Islet of Langerhans (tissue), 1 donor: Measurements from ENCODE around the gene EIF1.

Experiments used
- FAIRE-seq: peaks from one replicate; lab custom pipeline; 2011; peaks lifted over from hg19 to GRCh38; lab: Jason Lieb, UNC

The EIF1 gene

DNA sequence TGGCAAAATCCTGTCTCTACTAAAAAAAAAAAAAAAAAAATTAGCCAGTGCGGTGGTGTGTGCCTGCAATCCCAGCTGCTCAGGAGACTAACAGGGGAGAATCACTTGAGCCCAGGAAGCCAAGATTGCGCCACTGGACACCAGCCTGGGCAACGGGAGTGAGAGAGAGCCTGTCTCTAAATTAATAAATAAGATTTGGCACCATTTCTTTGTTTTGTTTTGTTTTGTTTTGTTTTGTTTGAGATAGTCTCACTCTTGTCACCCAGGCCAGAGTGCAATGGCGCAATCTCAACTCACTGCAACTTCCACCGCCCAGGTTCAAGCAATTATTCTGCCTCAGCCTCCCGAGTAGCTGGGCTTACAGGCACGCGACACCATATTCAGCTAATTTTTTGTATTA, 14.0 kb downstream of the EIF1 start:
- FAIRE-seq, result no peak

DNA sequence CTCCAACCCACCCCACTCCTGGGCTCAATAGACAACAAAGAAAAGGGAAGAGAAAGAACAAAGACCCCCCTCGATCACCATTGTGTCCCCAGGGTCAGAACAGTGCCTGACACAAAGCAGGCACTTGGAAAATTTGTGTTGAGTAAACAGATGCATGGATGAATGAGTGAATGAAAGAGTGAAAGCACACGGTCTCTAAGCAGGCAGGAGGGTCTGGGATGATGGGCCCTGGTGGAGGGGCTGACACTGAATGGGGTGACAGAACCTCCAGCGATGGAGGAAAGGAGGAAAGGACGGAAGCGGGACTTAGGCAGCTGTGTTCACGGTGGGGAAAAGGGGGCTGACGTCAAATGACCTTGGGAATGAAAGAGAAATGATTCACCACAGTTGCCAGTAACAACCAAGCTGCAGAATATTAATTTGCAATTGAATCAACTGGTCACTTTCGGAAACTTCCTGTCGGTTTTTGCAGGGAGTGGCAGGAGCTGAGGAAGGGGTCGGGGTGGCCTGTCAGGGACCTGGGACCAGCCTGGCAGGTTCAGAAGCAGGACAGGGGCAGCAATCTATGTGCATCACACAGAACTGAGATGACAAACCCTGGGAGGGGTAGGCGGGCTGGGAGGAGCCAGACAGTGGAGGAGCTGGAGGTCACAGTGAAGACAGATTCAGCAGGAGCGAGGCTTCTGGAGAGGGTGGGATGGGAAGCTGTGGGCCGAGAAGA, 16.7 kb downstream of the EIF1 start:
- FAIRE-seq, result peak; percentile 27

DNA sequence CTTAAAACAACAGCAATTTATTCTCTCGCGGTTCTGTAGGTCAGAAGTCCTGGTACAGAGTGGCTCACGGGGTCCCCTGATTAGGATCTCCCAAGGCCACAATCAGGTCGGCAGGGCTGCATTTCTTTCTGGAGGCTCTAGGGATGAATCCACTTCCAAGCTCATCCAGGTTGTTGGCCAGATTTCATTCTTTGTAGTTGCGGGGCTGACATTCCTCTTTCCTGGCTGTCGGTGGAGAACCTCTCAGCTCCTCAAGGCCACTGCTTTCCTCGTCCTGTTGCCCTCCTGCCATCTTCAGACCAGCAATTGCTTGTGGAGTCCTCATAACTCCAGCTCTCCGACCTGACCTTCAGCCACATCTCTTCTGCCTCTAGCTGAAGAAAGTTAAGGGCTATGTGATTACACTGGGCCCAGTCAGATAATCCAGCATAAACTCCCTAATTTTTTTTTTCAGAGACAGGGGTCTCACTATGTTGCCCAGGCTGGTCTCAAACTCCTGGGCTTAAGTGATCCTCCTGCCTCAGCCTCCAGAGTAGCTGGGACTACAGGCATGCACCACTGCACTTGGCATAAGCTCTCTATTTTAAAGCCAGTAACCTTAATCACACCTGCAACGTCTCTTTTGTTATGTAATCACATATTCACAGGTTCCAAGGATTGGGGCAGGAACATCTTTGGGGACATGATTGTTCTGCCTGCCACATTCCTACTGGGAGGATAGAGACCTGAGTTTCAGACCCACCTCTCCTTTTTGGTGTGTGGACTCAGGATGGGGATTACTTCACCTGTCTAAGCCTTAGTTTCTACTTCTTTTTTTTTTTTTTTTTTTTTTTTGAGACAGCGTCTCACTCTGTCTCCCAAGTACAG, 19.4 kb downstream of the EIF1 start:
- FAIRE-seq, result no peak

DNA sequence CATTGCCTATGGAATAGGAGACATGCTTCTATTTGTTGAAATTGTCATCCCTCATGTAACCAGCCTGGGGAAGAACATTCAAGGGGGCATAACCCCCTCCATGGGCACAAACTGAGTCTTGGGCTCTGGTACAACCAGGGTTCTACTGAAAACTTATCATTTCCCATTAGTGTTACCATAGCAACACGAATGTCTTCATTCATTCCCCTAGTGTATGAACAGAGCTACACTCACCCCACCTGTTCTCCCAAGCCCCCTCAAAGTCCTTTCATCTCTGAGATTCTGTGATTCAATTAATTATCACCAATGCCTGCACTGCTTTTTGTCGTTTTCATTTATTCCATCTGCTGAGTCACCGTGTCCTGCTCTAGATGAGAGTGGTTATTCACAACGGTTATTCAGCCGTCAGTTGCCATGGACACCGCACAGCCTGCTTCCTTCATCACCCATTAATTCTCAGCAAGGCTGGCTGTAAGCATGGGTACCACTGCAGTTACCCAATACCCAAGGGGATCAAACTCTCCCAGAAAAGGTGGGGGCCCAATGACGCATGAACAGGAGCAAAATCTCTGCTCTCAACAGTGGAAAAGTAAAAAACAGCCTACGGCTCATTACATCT, 21.9 kb downstream of the EIF1 start:
- no peak for FAIRE-seq

DNA sequence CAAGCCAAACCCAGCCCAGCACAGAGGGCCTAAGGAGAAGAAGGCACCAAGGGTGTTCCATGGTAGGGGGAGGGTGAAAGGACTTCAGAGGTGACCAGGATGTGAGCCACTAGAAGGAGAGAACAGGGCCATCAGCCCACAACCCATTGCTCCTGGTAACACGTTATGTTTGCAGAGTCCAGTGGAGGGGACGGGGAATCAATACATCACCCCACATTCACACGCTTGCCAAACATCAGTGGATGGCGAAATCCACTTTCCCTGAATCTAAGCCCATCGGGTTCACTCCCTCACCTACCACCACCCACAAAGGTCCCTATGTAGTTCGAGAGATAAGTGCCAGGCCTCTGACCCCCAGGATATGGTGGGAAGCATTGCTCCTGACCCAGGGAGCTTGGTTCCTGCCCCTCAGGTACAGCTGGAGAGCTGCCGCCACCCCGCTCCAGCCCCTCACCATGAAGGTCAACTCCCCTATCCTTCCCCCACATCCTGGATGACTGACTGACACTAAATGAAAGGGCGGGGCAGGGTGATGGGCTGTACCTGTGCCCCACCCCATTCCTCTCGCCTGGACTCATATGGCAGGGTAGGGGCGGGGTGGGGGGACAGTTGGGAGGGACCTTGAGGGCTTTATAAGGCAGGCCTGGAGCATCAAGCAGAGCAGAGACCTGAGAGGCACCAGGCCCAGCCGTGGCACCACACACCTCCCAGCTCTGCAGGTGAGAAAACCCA, 23.1 kb downstream of the EIF1 start, which contains the start of gene GAST:
Gene GAST (plus strand): TSS at position 663 of the 732 bp plus-strand sequence. CDS start 3,106 bp downstream, outside the sequence.
- FAIRE-seq, result no peak

DNA sequence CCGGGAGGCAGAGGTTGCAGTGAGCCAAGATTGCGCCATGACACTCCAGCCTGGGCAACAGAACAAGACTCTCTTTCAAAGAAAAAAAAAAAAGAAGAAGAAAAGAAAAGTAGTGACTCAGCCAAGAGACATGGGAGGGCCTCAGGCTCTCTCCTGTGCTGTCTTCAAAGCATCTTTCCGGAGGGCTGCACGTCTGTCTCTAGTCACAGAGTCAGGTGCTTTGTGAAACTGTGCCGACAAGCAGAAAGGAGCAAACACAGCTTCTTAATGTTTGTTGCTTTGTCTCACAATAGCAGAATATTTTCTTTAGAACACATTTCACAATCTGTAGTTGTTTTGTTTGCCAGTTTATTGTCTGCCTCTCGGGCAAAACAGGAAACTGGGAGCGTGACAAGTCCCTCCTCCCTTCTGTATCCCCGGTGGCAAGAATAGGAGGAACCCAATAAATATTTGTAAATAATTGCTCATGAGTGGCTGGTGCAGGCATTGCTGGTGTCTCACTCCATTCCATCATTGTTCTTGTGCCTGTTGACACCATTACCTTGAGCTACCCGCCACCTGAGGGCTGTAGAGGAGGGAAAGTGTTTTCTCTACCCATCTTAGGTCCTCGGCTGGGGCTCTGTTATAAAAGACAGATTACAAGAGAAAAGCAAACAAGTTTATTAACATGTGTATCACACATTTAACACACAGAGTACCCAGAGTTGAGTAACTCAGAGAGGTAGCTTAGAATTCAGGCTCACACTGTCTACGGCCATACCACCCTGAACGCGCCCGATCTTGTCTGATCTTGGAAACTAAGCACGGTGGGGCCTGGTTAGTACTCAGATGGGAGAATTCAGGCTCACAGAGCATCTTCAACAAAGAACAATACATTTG, 29.0 kb downstream of the EIF1 start:
- FAIRE-seq, result no peak

DNA sequence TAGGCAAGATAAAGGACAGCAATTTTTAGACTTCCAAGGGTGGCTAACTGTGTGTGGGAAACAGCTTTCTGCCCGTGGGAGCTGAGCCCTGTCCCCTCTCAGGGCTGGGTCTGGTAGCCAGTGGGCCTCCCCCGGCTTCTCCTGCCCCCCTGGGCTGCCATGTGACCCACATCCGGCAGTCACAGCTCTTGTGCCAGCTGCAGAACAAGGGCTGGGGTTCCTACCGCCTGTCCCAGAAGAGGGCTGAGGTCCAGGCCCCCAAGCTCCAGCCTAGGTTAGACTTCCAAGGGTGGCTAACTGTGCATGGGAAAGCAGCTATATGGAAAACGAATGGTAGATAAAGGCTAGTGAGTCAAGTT, 29.6 kb downstream of the EIF1 start:
- FAIRE-seq, result no peak

DNA sequence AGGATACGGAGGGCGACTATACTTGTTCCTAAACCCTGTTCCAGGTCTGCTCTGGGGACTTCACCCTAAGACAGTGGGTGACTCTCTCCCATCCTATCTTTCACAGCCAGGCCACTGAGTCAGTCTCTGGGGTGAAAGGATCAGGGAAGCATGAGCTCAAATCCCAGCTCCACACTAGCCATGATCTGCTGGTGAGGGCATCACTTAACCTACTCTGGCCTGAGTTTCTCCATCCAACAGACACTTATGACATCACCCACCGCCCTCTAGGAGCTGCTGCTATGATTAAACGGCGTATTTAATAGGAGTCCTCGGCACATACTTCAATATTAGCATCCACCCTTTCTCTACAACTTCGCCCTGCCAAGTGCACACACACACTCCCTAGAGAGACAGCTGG, 33.5 kb downstream of the EIF1 start:
- FAIRE-seq, result no peak

DNA sequence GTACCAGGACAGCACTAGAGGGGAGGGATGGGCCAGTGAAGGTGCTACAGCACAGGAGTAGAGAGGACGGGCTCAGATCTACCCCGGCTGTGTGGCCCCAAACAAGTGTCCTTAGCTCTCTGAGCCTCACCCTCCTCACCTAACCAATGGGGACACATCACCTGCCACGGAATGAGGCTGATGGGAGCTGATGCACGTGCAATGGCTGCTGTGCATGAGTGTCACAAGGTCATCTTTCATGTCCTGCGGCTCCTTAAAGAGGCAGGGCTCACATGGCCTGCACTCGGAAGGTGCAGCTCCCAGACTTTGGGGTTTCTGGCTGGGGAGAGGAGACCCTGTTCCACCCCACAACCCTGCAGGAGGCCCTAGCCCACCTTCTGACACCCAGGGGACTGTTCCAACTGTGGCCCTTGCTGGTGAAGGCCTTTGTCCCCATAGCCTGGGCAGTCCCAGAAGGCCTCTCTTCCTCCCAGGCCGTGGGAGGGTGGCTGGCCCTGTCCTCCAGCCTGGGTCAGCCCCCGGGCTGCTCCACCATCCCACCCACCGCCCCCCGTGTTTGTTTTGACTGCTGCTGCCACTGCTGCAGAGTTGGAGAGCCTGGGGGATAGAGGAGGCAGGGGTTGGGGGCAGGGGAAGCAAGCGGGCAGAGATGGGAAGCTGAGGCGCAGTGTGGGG, 35.3 kb downstream of the EIF1 start:
- FAIRE-seq, result no peak

DNA sequence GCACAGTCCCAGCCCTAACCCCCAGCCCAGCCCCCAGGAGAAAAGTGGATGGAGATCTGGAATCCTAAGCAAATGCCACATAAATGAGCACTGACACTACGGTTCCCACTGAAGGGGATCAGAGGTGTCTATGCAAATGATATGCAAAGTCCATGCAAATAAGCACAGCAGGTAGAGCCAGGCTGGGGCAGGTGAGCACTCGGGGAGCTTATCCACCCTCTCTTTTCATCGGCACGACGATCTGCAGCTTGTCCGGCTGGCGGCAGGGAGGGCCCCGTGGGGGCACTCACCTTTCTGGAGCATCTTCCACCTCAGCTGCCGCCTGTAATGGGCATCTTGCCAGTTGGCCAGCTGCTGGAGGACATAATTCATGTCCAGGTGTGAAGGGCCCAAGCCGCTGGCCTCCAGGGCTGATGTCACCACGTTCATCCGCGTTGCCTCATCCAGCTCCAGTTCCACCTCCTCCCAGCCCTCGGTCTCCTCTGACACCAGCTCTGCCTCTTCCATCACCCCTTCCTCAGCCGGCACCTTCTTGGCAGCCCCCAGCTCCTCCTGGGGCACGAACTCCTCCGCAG, 35.9 kb downstream of the EIF1 start:
- no peak for FAIRE-seq

DNA sequence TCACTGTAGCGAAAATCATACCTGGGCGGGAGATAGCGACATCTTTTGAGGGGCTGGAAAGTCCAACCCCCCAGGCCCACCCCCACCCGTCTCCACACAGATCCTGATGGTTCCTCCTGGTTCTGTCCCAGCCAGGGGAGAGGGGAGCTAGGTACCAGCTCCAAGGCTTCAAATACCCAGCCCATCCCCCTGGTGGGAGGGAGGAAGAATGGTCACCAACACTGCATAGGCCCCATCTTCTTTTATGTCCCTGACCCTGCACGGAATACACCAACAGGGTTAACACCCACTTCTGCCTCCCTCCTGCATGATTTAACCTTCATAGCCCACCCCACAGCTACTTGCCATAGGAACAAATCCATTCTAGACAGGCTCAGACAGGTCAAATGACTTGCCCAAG, 36.4 kb downstream of the EIF1 start:
- FAIRE-seq, result no peak

DNA sequence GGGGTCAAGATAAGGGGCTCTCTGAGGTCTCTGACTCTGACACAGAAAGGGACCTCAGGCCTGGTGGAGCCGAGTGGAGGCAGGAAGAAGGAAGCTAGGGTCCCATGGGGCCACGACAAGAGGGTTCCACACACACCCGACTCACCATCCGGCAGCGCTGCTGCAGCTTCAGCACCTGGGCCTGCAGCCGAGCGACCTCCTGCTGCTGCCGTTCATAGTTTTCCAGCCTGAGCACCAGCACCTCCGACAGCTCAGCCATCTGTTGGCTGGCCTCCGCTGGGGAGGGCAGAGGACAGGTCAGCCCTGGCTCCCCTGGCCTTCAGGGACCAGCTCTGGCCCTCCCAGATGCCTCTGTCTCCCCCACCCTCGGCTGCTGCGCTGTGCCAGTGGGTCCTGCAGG, 39.4 kb downstream of the EIF1 start:
- no peak for FAIRE-seq

DNA sequence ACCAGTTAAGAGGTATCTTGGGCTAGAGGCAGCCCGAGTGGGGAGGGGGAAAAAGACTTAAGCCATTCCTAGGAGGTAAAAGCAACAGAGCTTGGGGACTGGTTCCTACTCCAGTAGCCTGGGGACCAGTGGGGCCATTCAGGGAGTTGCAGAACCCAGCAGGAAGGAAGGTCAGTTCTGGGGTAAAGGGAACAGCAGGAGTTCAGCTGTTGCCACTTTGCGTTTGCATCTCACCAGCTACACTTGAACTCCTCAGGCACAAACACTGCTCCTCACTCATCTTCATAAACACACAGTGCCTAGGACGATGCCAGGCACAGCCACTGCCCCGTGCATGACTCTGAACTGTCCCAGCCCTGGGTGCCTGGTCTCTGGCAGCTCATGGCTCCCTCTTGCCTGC, 41.8 kb downstream of the EIF1 start:
- FAIRE-seq, result no peak

DNA sequence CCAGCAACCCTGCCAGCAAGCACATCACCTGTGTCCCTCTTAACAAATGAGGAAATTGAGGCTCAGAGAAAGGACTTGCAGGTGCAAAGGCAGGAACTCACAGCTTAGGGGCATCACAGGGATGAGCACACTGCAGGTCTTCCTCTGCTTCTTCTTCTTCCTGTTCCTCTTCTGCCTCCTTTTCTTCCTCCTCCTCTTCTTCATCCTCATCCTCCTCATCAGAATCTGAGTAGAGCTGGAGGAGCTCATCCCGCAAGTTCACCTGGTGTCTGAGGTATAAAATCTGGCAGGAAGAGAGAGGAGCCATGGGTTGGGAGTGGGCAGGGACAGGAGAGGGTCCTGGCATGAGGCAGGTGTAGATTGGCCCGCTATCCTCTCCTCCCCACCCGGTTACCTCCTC, 43.2 kb downstream of the EIF1 start:
- no peak for FAIRE-seq

DNA sequence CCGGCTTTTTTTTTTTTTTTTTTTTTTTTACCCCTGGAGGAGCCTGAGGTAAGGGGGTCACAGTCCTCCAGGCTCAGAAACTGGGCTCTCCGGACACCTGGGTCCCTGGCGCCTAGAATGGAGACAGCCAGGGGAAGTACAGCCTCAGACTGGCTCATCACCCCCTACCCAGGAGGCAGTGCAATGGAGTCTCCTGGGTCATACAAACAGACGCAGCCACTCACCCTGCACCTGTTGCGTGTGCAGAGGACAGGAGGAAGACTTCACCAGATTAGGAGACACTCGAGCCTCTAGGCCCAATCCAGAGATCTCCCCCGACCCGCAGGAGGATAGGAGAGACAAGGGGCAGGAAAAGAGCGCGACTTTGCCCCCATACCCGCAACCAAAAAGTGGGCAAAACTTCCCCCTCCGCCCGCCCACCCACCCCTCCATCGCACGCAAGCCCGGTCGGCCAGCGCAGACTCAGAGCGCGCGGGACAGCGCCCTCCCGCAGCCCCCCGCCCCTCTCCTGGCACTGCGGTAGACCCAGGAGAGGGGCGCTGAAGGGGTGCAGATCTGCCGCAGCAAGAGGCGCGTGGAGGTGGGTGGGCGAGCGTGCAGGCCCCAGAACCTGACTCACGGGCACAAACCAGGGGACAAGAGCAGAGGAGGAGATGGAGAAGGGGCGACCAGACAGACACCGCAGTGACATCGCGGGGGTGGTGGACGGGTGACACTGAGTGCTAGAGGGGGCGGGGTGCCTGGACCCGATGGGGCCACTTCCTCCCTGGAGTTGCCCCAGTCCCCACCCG, 44.9 kb downstream of the EIF1 start:
- no peak for FAIRE-seq

DNA sequence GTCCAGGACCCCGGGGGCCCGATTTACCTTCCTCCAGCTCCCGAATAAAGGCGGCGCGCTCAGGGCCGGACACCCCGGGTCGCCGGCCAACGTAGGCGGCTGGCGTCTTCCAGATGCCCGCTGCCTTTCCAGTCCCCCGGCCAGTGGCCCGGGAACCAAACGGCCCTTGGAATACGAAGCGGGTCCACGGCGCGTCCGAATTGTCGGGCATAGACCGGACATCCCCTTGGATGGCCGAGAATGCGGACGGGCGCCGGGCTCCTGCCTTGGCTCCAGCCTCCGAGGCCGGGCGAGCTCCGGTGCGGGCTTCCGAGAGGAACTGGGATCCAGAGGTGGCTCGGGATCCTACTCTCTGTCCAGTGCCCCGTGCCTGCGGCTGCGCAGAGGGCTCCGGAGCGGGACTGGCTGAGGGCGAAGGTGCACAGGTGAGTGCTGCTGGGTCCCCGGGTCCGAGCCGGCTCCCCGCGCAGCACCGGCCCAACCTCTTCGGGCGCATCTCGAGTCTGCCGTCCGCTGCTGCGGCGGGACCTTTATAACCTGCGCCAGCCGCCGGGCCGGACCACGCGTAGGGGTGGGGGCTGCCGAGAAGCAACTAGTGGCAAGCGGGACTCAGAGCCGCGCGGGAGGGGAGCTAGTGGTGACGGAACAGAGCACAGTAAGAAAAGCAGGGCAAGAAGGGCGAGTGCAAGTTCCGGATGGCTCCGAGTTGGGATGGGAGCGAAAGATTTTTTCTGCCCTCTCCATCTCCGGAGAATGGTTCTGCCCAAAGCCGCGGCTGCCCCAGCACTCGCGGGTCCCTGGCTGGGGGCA, 45.7 kb downstream of the EIF1 start, which contains the start of gene HAP1:
Gene HAP1 (minus strand): TSS at position 505 of the 810 bp plus-strand sequence. CDS start 9 bp downstream, at position 496.
- no peak for FAIRE-seq

DNA sequence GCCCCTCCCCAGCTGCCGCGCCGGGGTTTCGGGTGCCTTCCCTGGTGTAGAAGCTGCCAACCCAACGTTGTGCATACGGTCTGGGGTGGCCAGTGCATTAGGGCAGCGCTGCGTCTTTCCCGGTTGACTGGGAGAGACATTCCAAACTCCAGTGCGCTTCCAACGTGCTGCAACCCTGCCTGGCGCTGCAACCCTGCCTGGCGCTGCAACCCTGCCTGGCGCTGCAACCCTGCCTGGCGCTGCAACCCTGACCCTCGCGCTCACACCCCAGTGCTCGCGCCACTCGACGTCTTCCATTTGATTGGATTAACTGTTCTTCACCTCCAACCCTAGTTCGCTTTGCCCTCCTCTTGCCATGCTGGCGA, 46.2 kb downstream of the EIF1 start:
- FAIRE-seq, result no peak

DNA sequence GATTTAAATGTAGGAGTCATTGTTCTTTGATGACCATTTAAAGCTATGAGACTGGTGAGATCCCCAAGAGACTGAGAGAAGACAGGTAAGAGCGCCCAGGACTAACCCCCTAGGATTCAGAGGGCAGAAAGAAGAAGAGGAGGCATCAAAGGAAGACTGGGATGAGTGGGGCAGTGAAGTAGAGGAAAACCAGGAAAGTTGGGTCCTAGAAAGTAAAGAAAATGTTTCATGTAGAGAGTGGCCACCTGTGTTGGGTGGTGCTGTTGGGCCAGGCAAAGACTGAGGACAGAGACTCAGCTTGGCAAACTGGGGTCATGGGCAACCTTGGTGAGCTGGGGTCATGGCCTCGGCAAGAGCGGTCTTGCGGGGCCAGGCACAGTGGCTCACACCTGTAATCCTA, 47.1 kb downstream of the EIF1 start:
- FAIRE-seq, result no peak
